ENCODE measurements around the gene NELL1.

The NELL1 gene

GRCh38 chr11:21505070-21505469 is 835.7 kb downstream of the NELL1 start:
- TF ChIP-seq SPI1 (IDR thresholded peaks at IDR 0.05; ENCODE audit: borderline replicate concordance, low read depth), result no peak
- no peak for TF ChIP-seq GABPA (IDR thresholded peaks at IDR 0.05; ENCODE audit: low read depth)
- no peak for TF ChIP-seq POLR2AphosphoS5 (IDR thresholded peaks at IDR 0.05; ENCODE audit: low read depth)
- TF ChIP-seq REST (IDR thresholded peaks at IDR 0.05; ENCODE audit: insufficient replicate concordance, low read depth), result no peak
- TF ChIP-seq CTCF (IDR thresholded peaks at IDR 0.05; ENCODE audit: insufficient read depth, low read length), result no peak
- DNase-seq (ENCODE audit: low read depth in 1 of 2, low spot score in 1 of 2), result no peak
- no peaks in the 10 kb centered on the region for H3K27me3 ChIP-seq (ENCODE audit: insufficient read depth, poor library complexity, severe bottlenecking)
- no peak overlapping the region for H3K4me3 ChIP-seq (replicated peaks; ENCODE audit: insufficient read depth, low read length)
- H3K27ac ChIP-seq (replicated peaks), result no peak overlapping the region

GRCh38 chr11:21511835-21512440 is 842.6 kb downstream of the NELL1 start:
- H3K27me3 ChIP-seq (ENCODE audit: insufficient read depth, poor library complexity, severe bottlenecking), result no peaks in the 10 kb centered on the region
- peak; percentile 26 to 56 for DNase-seq (ENCODE audit: low read depth in 1 of 2, low spot score in 1 of 2)
- no peak overlapping the region for H3K27ac ChIP-seq (replicated peaks)
- H3K4me3 ChIP-seq (replicated peaks; ENCODE audit: insufficient read depth, low read length), result no peak overlapping the region
- TF ChIP-seq GABPA (IDR thresholded peaks at IDR 0.05; ENCODE audit: low read depth) (no peak), CTCF (IDR thresholded peaks at IDR 0.05; ENCODE audit: insufficient read depth, low read length) (peak; percentile 65)

- TF ChIP-seq REST (IDR thresholded peaks at IDR 0.05; ENCODE audit: insufficient replicate concordance, low read depth) (no peak), CTCF (IDR thresholded peaks at IDR 0.05; ENCODE audit: insufficient read depth, low read length) (peak; percentile 28)
- DNase-seq (ENCODE audit: low read depth in 1 of 2, low spot score in 1 of 2), result no peak
- H3K27ac ChIP-seq (replicated peaks), result no peak overlapping the region
- no peak overlapping the region for H3K4me3 ChIP-seq (replicated peaks; ENCODE audit: insufficient read depth, low read length)
- no peaks in the 10 kb centered on the region for H3K27me3 ChIP-seq (ENCODE audit: insufficient read depth, poor library complexity, severe bottlenecking)
Observed at GRCh38 chr11:21514316-21514715, 844.9 kb downstream of the NELL1 start.

- DNase-seq (ENCODE audit: low read depth in 1 of 2, low spot score in 1 of 2), result no peak
Observed at GRCh38 chr11:21520244-21520643, 850.9 kb downstream of the NELL1 start.

More at GRCh38 chr11:21520244-21520643, 850.9 kb downstream of the NELL1 start:
- no peak for TF ChIP-seq SPI1 (IDR thresholded peaks at IDR 0.05; ENCODE audit: borderline replicate concordance, low read depth)
- TF ChIP-seq REST (IDR thresholded peaks at IDR 0.05; ENCODE audit: insufficient replicate concordance, low read depth), result no peak
- no peak for TF ChIP-seq POLR2AphosphoS5 (IDR thresholded peaks at IDR 0.05; ENCODE audit: low read depth)
- no peak for TF ChIP-seq CTCF (IDR thresholded peaks at IDR 0.05; ENCODE audit: insufficient read depth, low read length)
- TF ChIP-seq GABPA (IDR thresholded peaks at IDR 0.05; ENCODE audit: low read depth), result no peak
- H3K27me3 ChIP-seq (ENCODE audit: insufficient read depth, poor library complexity, severe bottlenecking), result no peaks in the 10 kb centered on the region
- no peak overlapping the region for H3K4me3 ChIP-seq (replicated peaks; ENCODE audit: insufficient read depth, low read length)
- no peak overlapping the region for H3K27ac ChIP-seq (replicated peaks)
